CD14-positive monocyte (primary cell): ENCODE measurements around the gene SULT1A2. TPM values are rescaled to one million over a fixed set of nuclear protein-coding genes. Genes with fewer than 3 reads are reported as not detected.

Source experiments
- DNase-seq, 3 donors: peaks; one replicate each; pipeline ENCODE4 v3.0.0-alpha.2; 2011 to 2022
- H2AFZ ChIP-seq: 2 replicates; pipeline ENCODE4 v1.6.0; 2012; ENCODE audit warnings: mild to moderate bottlenecking, low read depth, low read length, inconsistent platforms; ENCODE audit not compliant: insufficient read depth, poor library complexity, severe bottlenecking
- H3K27ac ChIP-seq, 2 donors: 1 replicate in 1 of 2; 2 replicates in 1 of 2; pipeline ENCODE4 v1.5.1; 2012 to 2013; ENCODE audit warnings: low read length in 2 of 2, control low read depth in 1 of 2, inconsistent platforms in 1 of 2, low read depth in 1 of 2, mild to moderate bottlenecking in 1 of 2
- H3K27me3 ChIP-seq, 2 donors: one replicate each; pipeline versions ENCODE4 v1.6.0 to v1.6.1; 2011 to 2013; ENCODE audit warnings: low read length in 2 of 2; ENCODE audit not compliant: control insufficient read depth in 2 of 2, insufficient read depth in 2 of 2
- H3K36me3 ChIP-seq, 2 donors: replicated peaks in 1 of 2; 1 replicate in 1 of 2; 2 replicates in 1 of 2; pipeline versions ENCODE4 v1.5.1 to v1.6.1; 2012 to 2013; ENCODE audit warnings: low read length in 2 of 2, control low read depth in 1 of 2, inconsistent platforms in 1 of 2, mild to moderate bottlenecking in 1 of 2; ENCODE audit not compliant: insufficient read depth in 2 of 2, control insufficient read depth in 1 of 2
- H3K4me1 ChIP-seq, 2 donors: 1 replicate in 1 of 2; 2 replicates in 1 of 2; pipeline versions ENCODE4 v1.5.1 to v1.6.1; 2012 to 2013; ENCODE audit warnings: low read length in 2 of 2, control low read depth in 1 of 2, inconsistent platforms in 1 of 2, mild to moderate bottlenecking in 1 of 2, moderate library complexity in 1 of 2; ENCODE audit not compliant: insufficient read depth in 2 of 2, control insufficient read depth in 1 of 2
- H3K4me2 ChIP-seq: replicated peaks from 2 replicates; pipeline ENCODE3; 2012; ENCODE audit warnings: low read length, moderate library complexity, mild to moderate bottlenecking; ENCODE audit not compliant: poor library complexity, severe bottlenecking; ENCODE audit errors: extremely low read depth
- H3K4me3 ChIP-seq, 3 experiments: fragments of 200-600 bp in 1 of 3; sonication (generic) in 1 of 3; replicated peaks in 1 of 3; 1 replicate in 2 of 3; 2 replicates in 1 of 3; pipeline ENCODE4 v1.5.1; 2011 to 2013; ENCODE audit warnings: low read length in 3 of 3, mild to moderate bottlenecking in 3 of 3, control low read depth in 2 of 3, low read depth in 2 of 3, inconsistent platforms in 1 of 3, moderate library complexity in 1 of 3
- H3K79me2 ChIP-seq: 2 replicates; pipeline ENCODE4 v1.6.0; 2012; ENCODE audit warnings: mild to moderate bottlenecking, control low read depth, inconsistent platforms, low read length, moderate library complexity; ENCODE audit not compliant: insufficient read depth
- H3K9ac ChIP-seq: 2 replicates; pipeline ENCODE4 v1.6.0; 2017; ENCODE audit warnings: low read length, mild to moderate bottlenecking; ENCODE audit not compliant: insufficient read depth, poor library complexity, severe bottlenecking
- H3K9me3 ChIP-seq, 2 donors: replicated peaks in 1 of 2; 1 replicate in 1 of 2; 2 replicates in 1 of 2; pipeline versions ENCODE4 v1.5.1 to v1.6.1; 2012 to 2013; ENCODE audit warnings: low read length in 2 of 2, control low read depth in 1 of 2; ENCODE audit not compliant: control insufficient read depth in 1 of 2, insufficient read depth in 1 of 2
- H4K20me1 ChIP-seq: 2 replicates; pipeline ENCODE4 v1.6.0; 2012; ENCODE audit warnings: mild to moderate bottlenecking, low read length, control low read depth, moderate library complexity; ENCODE audit not compliant: insufficient read depth
- H3K27ac Mint-ChIP-seq, 7 donors: one replicate each; pipeline ENCODE4 v1.8.0; 2020; ENCODE audit warnings: mild to moderate bottlenecking in 7 of 7, mixed read lengths in 7 of 7, moderate library complexity in 6 of 7, inconsistent platforms in 2 of 7
- H3K27me3 Mint-ChIP-seq, 3 donors: one replicate each; pipeline ENCODE4 v1.8.0; 2021 to 2022; ENCODE audit warnings: low read depth in 3 of 3, mild to moderate bottlenecking in 3 of 3, mixed read lengths in 3 of 3, moderate library complexity in 3 of 3, inconsistent platforms in 1 of 3
- H3K36me3 Mint-ChIP-seq, 2 donors: one replicate each; pipeline ENCODE4 v1.8.0; 2020; ENCODE audit warnings: mixed read lengths in 2 of 2, inconsistent platforms in 1 of 2, mild to moderate bottlenecking in 1 of 2
- H3K4me1 Mint-ChIP-seq: one replicate; pipeline ENCODE4 v1.8.0; 2020; ENCODE audit warnings: mild to moderate bottlenecking, mixed read lengths
- H3K4me3 Mint-ChIP-seq, 2 donors: one replicate each; pipeline ENCODE4 v1.8.0; 2020; ENCODE audit warnings: mild to moderate bottlenecking in 2 of 2, mixed read lengths in 2 of 2, moderate library complexity in 1 of 2
- H3K9me3 Mint-ChIP-seq, 7 donors: one replicate each; pipeline ENCODE4 v1.8.0; 2020 to 2022; ENCODE audit warnings: mixed read lengths in 7 of 7, mild to moderate bottlenecking in 6 of 7, moderate library complexity in 6 of 7, inconsistent platforms in 2 of 7
- WGBS: methylation state at CpG from one replicate; pipeline ENCODE4 v1.1.5; 2013; ENCODE audit warnings: missing lambda C conversion rate; ENCODE audit not compliant: insufficient coverage; 5-methylcytosine and 5-hydroxymethylcytosine counted together
- intact Hi-C, 2 donors: fragments of 100-400 bp; cut with micrococcal nuclease; formaldehyde crosslinking; loops; one replicate each; pipeline versions ENCODE4 v1.15.0 to v1.15.1; 2023
- polyA plus RNA-seq, 3 donors: library from polyadenylated mRNA; depleted of rRNA in 1 of 3; unstranded in 2 of 3; stranded (reverse) in 1 of 3; fragments of 300-500 nt in 2 of 3; fragments of >200 nt in 1 of 3; fragmentation: Illumina TruSeq in 2 of 3; gene quantifications; 1 replicate in 2 of 3; 2 replicates in 1 of 3; pipeline ENCODE4 v1.2.3, GENCODE V29; 2012 to 2021
- TF ChIP-seq, protein P1 (sequence below): fragments of 200-600 bp; IDR thresholded peaks from one replicate; pipeline ENCODE4 v1.8.0; 2022; ENCODE audit warnings: antibody characterized with exemption, mild to moderate bottlenecking

The SULT1A2 gene
- polyA plus RNA-seq, 3 donors, result 1.1 to 4.6 TPM; not detected in 1

GRCh38 chr16:28591355-28591754 is 5.5 kb downstream of the SULT1A2 start:
- intact Hi-C loops, result no loop called here
- 95% methylated on average over 5 of the region's 6 CpGs for whole genome bisulfite sequencing
- H3K27ac Mint-ChIP-seq, result peak overlapping the region in 3 of 7 donors; percentile 23 to 58 (median 52)

DNA sequence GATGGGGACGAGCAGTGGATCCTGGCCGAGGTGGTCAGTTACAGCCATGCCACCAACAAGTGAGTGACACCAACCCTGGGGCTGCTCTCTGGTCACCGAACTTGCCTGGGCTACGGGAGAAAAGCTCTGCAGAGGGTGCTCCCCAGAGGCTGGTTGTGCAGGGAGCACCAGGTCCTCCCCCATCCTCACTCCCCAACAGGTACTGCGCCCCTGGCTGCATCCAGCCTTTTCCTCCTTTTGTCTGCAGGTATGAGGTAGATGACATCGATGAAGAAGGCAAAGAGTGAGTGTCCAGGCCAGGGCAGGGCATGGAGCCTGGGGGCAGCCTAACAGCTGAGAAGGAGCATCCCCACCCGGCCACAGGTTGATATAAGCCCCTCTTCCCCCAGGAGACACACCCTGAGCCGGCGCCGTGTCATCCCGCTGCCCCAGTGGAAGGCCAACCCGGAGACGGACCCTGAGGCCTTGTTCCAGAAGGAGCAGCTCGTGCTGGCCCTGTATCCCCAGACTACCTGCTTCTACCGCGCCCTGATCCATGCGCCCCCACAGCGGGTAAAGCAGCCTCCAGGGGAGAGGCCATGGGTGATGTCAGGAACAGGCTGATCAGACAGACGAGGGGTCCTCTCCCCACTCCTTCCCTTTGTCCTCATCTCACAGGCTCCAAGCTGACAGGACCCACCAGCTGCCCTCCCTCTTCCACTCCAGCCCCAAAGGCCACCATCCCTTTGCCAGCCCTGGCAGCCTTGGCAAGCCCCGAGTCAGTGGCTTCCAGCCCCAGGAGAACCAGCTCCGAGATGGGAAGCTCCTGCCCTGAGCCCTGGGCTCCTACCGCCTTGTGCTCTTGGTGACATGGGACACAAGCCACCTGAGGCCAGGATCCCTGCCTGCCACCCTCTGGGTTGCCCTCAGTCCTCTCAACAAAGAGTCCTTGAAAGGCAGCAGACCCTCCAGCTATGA is 6.2 kb downstream of the SULT1A2 start:
- H3K9ac ChIP-seq, result no peak overlapping the region

More at GRCh38 chr16:28591355-28591754, 5.5 kb downstream of the SULT1A2 start:
- H3K27ac ChIP-seq, result no peak overlapping the region
- no peaks in the 10 kb centered on the region for H3K79me2 ChIP-seq
- H2AFZ ChIP-seq, result no peak overlapping the region
- peaks cover 61 to 68% of the 10 kb centered on the region in 2 donors for H3K36me3 Mint-ChIP-seq
- H3K9ac ChIP-seq, result no peak overlapping the region
- H4K20me1 ChIP-seq, result no peaks in the 10 kb centered on the region
- no peak for DNase-seq
- no peaks in the 10 kb centered on the region for H3K9me3 ChIP-seq
- H3K4me1 Mint-ChIP-seq, result peaks cover 3% of the 10 kb centered on the region
- H3K36me3 ChIP-seq, result peaks cover 41 to 62% of the 10 kb centered on the region in 2 donors
- H3K4me3 Mint-ChIP-seq, result no peak overlapping the region
- H3K4me3 ChIP-seq, result no peak overlapping the region
- H3K4me1 ChIP-seq, result peaks cover under 1 to 3% of the 10 kb centered on the region in 2 donors
- H3K4me2 ChIP-seq, result no peak overlapping the region
- H3K27me3 Mint-ChIP-seq, result peaks cover 0 to 4% (median 3%) of the 10 kb centered on the region in 3 donors
- TF ChIP-seq, protein P1, sequence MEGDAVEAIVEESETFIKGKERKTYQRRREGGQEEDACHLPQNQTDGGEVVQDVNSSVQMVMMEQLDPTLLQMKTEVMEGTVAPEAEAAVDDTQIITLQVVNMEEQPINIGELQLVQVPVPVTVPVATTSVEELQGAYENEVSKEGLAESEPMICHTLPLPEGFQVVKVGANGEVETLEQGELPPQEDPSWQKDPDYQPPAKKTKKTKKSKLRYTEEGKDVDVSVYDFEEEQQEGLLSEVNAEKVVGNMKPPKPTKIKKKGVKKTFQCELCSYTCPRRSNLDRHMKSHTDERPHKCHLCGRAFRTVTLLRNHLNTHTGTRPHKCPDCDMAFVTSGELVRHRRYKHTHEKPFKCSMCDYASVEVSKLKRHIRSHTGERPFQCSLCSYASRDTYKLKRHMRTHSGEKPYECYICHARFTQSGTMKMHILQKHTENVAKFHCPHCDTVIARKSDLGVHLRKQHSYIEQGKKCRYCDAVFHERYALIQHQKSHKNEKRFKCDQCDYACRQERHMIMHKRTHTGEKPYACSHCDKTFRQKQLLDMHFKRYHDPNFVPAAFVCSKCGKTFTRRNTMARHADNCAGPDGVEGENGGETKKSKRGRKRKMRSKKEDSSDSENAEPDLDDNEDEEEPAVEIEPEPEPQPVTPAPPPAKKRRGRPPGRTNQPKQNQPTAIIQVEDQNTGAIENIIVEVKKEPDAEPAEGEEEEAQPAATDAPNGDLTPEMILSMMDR, result no peak
- H3K9me3 Mint-ChIP-seq, result no peaks in the 10 kb centered on the region
- H3K27me3 ChIP-seq, result no peaks in the 10 kb centered on the region

More for the DNA sequence above, 6.2 kb downstream of the SULT1A2 start:
- no peak overlapping the region for H2AFZ ChIP-seq
- intact Hi-C loops, result no loop called here
- H3K4me1 ChIP-seq, result no peaks in the 10 kb centered on the region
- no peak overlapping the region for H3K4me3 ChIP-seq
- H3K27me3 ChIP-seq, result no peaks in the 10 kb centered on the region
- H3K27ac Mint-ChIP-seq, result peak overlapping the region in 4 of 7 donors; percentile 23 to 68 (median 55)
- TF ChIP-seq, protein P1, result no peak
- no peak overlapping the region for H3K4me2 ChIP-seq
- peaks cover 42 to 69% of the 10 kb centered on the region in 2 donors for H3K36me3 ChIP-seq
- WGBS, result 98% methylated on average over 20 of the region's 22 CpGs
- H3K4me3 Mint-ChIP-seq, result no peak overlapping the region
- peaks cover 0 to 4% (median 3%) of the 10 kb centered on the region in 3 donors for H3K27me3 Mint-ChIP-seq
- no peaks in the 10 kb centered on the region for H3K4me1 Mint-ChIP-seq
- H3K9me3 ChIP-seq, result no peaks in the 10 kb centered on the region
- no peaks in the 10 kb centered on the region for H3K9me3 Mint-ChIP-seq
- DNase-seq, result no peak
- H3K79me2 ChIP-seq, result no peaks in the 10 kb centered on the region
- no peaks in the 10 kb centered on the region for H4K20me1 ChIP-seq
- H3K27ac ChIP-seq, result no peak overlapping the region
- H3K36me3 Mint-ChIP-seq, result peaks cover 65 to 75% of the 10 kb centered on the region in 2 donors
